NCI-H2196 (cell line): Measurements from ENCODE around the gene PTPRM.

Experiments used
- DNase-seq: peaks from one replicate; lab custom pipeline; 2025; ENCODE audit not compliant: unreplicated experiment; lab: John Stamatoyannopoulos, UW

The PTPRM gene

GRCh38 chr18:8260319-8260718 is 693.2 kb downstream of the PTPRM start:
- peak; percentile 31 for DNase-seq

DNA sequence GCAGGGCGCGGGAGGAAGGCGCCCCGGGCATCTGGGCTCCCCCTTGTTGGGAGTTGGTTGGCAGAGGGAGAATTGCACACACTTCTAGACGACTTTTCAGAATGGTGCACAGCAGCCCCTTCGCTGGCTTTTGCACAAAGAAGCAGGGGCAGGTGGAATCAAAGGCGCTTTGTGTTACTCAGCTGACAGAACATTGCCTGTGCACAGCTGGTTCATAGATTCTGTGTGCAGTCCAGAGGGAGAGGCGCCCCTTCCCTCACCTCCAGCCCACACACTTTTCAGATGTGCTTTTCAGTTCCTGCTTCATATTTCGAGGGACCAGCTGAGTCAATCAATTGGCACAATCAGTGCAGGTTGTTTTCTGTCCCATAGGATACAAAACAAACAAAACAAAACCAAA is 693.7 kb downstream of the PTPRM start:
- no peak for DNase-seq

- no peak for DNase-seq
Observed at GRCh38 chr18:8261651-8262091, 694.6 kb downstream of the PTPRM start.

DNA sequence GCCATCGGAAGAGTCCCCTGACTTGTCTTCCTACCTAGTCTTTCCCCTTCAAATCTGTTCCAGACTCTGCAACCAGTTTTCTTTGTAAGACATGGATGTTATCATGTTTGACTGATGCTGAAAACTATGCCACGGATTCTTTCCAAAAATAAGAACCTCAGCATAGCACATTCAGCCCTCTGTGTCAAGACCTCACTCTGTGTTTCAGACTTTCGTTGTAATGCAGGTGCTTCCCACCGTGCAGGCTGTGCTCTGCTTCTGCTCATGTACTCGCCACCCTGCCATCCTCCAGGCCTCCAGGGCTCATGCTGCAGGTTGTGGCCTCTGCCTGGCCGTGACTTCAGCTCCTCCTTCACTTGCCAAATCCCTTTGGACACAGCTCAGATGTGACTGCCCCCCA is 695.1 kb downstream of the PTPRM start:
- DNase-seq: no peak

DNA sequence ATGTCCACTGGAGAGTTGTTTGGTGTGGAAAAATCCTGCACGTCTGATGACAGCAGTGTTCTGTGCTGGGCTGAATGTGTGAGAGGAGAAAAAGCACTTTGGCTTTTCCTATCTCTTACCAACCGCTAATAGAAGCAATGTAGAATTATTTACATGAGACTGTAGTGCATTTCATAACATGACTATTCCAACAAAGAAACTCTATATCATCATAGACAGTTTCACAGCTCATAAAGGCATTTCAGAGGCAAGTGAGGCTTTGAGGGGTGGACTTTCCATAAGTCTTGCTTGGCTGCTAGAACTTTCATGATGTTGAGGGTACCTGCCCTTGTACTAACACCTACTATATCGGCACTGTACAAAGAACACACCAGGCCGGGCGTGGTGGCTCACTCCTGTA is 697.0 kb downstream of the PTPRM start:
- DNase-seq: no peak

GRCh38 chr18:8264861-8265411 is 697.8 kb downstream of the PTPRM start:
- no peak for DNase-seq

DNA sequence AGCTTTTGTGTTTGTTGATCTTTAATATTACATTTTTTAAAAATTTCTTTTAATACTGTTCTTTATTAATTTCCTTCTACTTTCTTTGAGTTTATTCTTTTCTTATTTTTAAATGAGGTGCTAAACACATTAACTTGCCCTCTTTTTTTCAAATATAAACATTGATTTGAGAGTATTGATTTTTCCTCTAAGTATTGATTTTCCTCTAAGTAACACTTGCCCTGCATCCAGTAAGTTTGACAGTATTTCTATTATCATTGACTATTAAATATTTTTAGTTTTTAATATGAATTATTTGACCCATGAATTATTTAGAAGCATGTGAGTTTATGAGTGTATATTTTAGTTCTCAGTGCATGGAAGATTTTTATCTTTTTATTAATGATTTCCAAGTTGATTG is 705.1 kb downstream of the PTPRM start:
- DNase-seq: no peak

DNA sequence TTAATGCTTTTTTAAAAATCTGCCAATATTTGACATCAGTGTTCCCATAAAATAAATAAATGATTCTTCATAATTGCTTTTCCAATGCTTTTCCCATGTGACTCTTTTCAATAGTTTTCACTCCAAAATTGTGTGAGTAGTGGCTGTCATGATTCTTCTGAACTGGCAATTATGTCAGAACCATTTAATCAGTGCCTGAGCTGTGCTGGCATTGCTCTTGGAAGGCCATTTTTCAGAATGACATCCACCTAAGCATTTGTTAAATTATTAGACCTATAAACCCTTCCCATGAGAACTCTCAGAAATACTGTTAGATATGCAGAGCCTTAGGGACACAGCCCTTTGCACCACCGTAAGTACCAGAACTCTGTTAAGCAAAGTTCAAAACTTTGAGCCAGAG is 707.3 kb downstream of the PTPRM start:
- DNase-seq: no peak

DNA sequence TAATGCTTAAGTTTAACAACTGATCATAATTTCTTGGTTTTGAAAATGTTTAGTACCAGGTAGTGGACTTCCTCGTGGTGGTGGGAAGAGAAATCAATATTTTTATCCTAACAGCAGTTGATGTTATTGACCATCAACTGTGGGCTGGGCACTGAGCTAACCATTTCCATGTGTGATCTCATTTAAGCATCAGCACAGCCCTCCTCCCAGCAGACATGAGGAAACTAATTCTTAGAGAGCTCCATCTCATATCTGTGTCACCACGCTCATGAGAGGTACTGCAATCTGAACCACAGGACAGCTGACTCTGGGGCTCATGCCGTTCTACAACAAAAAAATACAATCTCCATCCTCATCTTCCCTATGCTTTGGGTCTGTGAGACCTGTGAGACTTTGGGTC is 709.3 kb downstream of the PTPRM start:
- no peak for DNase-seq

GRCh38 chr18:8277270-8277669 is 710.2 kb downstream of the PTPRM start:
- DNase-seq: no peak

- DNase-seq: no peak
Observed at GRCh38 chr18:8279346-8279745, 712.2 kb downstream of the PTPRM start.

- no peak for DNase-seq
Observed at GRCh38 chr18:8279781-8280330, 712.7 kb downstream of the PTPRM start.

GRCh38 chr18:8283891-8284585 is 716.9 kb downstream of the PTPRM start:
- DNase-seq: no peak

- DNase-seq: no peak
Observed at GRCh38 chr18:8286303-8286702, 719.2 kb downstream of the PTPRM start.

DNA sequence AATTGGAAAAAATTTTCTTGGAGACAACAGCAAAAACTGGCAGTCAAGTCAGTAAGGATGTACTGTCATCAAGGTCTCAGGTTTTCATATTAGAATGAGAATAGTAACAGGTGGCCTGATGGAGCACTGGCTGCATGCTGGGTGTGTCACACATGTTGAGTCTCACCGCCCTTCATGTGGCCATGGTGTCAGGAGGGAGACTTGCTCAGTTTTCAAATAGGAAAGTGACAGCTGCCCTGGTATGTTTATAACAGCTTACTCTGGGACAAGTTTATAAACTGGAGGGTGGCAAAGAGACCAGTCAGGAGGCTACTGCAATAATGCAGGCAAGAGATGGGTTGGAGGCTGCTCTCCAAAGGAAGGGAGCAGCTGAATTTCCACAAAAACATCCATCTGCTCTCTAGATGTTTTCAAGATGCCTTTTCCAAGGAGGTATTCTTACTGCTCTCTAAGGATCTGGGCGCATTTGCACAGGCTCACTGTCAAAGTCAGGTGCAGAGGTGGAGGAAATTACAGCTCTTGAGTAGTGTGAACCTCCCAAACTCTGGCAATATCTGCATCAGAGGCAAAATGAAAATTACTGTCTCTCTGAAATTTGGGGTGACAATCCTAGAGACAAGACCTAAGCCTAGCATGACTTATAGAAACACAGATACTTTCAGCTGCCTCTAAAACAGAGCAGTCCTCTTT is 720.2 kb downstream of the PTPRM start:
- DNase-seq: no peak

- no peak for DNase-seq
Observed at GRCh38 chr18:8288472-8289195, 721.5 kb downstream of the PTPRM start.

- no peak for DNase-seq
Observed at GRCh38 chr18:8290435-8290834, 723.3 kb downstream of the PTPRM start.

DNA sequence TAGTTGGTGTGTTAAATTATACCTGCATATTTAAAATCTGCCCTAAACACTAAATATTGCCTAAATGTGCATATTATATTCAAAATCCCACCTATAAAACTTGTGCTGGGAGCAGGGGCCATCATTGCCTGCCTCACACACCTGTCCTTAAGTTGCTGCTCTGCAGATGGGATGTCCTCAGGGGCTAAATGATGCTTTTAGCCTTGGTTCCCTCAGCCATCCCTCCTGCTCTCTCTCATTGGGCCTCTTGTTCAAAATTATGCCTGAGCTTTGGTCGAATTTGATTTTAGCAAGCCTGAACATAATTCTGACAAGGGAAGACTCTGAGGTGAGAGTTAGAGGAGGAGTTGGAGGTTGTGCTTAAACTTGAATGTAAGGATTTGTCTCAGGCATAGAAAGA is 723.8 kb downstream of the PTPRM start:
- DNase-seq: no peak

- no peak for DNase-seq
Observed at GRCh38 chr18:8293184-8293583, 726.1 kb downstream of the PTPRM start.

DNA sequence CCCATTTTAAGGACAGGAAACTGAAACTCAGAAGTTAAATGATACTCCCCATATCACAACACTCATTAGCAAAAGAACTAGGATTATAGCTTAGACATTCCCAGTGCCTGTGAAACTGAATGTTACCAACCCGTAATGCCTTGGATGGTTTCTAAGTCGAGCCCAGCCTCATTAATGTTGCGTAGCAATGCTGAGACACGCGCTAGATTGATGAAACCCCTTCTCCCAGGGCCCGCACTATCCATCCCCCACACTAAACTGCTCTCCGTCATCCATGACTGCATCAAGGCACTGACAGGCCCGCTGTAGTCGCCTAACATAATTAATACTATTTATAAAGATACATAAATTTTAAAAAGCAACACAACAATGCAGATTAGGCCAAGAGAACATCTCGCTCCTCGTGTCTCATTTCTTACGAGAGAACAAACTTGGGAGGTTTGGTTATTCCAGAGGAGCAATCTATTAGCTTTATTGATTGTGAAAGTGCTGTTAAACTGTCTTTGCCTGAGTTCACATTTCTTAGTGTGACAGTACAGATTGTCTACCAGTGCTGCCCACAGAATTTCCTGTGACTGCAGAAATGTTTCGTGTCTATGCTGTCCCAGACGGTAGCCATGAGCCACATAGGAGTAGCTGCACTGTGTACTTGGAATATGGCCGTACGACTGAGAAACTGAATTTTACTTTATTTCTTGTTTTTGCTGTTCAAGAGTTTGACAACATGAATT is 729.9 kb downstream of the PTPRM start:
- DNase-seq: no peak

DNA sequence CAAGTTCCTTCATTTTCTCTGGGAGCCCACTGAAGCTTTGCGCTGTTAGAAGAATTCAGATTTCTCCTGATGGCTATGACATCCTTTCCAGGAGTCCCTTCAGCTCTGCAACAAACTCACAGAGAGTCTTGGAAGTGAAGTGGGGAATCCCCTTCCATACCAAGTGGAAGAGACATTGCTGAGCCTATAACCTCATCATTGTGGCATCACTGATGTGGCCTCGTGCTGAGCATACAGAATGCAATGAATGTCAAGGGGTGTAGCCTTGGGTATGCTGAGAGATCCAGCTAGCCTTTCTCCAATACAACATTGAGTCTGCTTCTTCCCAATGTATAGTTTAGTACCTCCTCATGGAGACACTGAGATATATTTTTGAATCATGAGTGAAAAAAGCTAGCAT is 731.1 kb downstream of the PTPRM start:
- DNase-seq: no peak
